GM21367 (cell line): ENCODE results near the gene CHST1.

Source experiments
- ATAC-seq: cut with Tn5 transposase; IDR thresholded peaks from one replicate; pipeline ENCODE4 v1.9.1; 2021; ENCODE audit not compliant: unreplicated experiment

CHST1 gene

GRCh38 chr11:45607995-45608394, 57.4 kb downstream of the CHST1 start:
- no peak for ATAC-seq

GRCh38 chr11:45606514-45607281, 58.7 kb downstream of the CHST1 start:
- no peak for ATAC-seq

- no peak for ATAC-seq
Observed at GRCh38 chr11:45605051-45605450, 60.4 kb downstream of the CHST1 start.

- ATAC-seq: no peak
Observed at GRCh38 chr11:45603946-45604682, 61.3 kb downstream of the CHST1 start.

GRCh38 chr11:45599161-45599943, 66.1 kb downstream of the CHST1 start:
- no peak for ATAC-seq
